HL-60/S4 (cell line): ENCODE measurements around the gene TRDMT1.

Experiments
- in situ Hi-C: fragments of 300-500 bp; cut with MboI; formaldehyde crosslinking; loops from 2 replicates; pipeline ENCODE4 v1.14.3; 2022; ENCODE audit warnings: low sequenced_read_pairs

Gene TRDMT1

GRCh38 chr10:17179002-17179401 is 22.5 kb downstream of the TRDMT1 start:
- in situ Hi-C loops, result no loop called here

GRCh38 chr10:17178006-17178405 is 23.5 kb downstream of the TRDMT1 start:
- in situ Hi-C loops, result no loop called here

- in situ Hi-C loops, result no loop called here
Observed at GRCh38 chr10:17177014-17177413, 24.5 kb downstream of the TRDMT1 start.

- in situ Hi-C loops, result no loop called here
Observed at GRCh38 chr10:17176091-17176490, 25.4 kb downstream of the TRDMT1 start.

DNA sequence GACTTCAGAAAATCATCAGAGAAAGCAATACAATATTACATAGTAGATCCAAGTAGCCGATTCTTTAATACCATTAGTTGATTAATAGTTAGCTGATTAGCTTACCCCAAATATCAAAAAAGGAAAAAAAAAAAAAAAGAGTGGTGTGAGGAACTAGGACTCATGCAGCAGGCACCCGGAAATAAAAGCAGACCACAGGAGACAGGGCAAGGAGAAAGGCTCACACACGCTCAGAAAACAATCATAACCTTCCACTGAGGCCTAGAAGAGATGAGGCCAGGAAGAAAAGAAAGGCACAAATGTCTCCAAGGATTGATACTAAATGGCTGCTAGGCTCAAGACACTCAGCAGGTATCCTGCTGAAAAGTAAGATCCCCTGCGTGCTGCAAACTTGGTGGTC is 25.9 kb downstream of the TRDMT1 start:
- in situ Hi-C loops, result no loop called here

GRCh38 chr10:17174626-17175025 is 26.8 kb downstream of the TRDMT1 start:
- in situ Hi-C loops, result no loop called here

- in situ Hi-C loops, result no loop called here
Observed at GRCh38 chr10:17171141-17171641, 30.3 kb downstream of the TRDMT1 start.

- in situ Hi-C loops, result no loop called here
Observed at GRCh38 chr10:17169803-17170202, 31.7 kb downstream of the TRDMT1 start.

DNA sequence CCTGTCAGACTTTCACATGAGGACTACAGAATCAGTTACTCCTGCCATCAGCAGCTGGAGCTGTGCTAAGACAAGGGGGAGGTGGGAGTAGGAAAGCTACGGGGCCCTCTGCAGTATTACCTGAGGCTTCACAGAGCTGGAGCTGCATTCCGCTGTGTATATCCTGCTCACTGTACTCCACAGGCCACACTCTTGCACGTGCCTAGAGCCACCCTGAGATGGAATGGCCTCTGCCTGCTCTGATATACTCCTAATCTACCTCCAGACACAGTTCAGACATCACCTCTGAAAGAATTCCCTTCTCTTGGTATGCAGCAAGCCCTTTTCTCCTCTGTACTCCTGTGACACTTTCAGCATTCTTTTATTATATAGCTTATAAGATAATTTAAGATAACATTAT is 34.8 kb downstream of the TRDMT1 start:
- in situ Hi-C loops, result no loop called here

- in situ Hi-C loops, result no loop called here
Observed at GRCh38 chr10:17162828-17163227, 38.6 kb downstream of the TRDMT1 start.

DNA sequence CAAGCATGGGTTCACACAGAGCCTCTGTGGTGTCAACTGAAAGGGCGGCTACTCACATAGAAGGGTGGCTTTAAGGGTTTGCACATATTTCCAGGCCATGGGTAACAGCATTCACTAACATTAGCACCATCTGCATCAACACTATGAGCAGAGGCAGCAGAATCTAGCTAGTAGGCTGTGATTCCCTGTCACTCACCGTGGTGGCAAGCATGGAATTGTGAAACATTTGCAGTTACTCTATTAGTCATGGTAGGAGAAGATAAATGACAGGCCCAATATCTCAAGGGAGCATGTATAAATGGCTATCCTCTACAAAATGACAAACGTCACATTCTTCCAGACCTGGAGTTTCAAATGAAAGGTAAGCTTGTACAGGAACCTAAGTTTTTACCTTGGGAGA is 39.7 kb downstream of the TRDMT1 start:
- in situ Hi-C loops, result no loop called here

DNA sequence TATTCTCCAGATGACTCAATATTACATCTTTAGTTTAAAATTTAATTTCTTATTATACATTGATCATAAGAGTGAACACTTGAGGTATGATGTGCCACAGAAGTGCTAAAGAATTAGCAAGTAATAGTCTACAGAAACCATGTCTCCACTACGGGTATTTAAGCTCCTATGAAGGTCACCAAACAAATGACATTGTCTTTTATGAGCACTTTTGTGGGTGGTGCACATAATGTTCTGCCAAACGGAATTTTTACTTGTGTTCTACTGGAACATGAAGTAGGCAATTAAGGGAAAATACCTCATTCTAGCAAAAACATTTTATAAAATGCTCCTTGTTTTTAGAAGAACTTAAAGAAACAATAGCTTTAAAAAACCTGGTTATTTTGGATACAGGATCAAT is 44.4 kb downstream of the TRDMT1 start:
- in situ Hi-C loops, result no loop called here

GRCh38 chr10:17155826-17156225 is 45.6 kb downstream of the TRDMT1 start:
- in situ Hi-C loops, result no loop called here

GRCh38 chr10:17154116-17154515 is 47.4 kb downstream of the TRDMT1 start:
- in situ Hi-C loops, result no loop called here

DNA sequence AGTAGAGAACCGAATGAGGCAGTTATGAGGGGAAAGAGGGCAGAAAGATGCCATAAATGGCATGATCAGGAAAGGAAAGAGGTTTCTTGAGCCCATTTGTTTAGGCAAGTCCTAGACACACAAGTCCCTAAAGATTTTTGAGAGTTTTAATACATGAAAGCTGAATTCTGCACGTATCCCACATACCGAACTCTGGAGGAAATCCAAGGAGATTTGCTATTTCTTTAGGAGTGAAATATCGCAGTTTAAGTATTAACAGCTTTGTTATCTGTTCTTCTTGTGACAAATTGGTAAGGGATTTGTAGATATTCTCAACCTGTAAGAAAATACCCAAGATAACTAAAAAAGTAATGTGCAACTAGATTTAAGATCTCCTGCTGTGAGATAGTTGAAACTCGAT is 48.2 kb downstream of the TRDMT1 start:
- in situ Hi-C loops, result no loop called here

DNA sequence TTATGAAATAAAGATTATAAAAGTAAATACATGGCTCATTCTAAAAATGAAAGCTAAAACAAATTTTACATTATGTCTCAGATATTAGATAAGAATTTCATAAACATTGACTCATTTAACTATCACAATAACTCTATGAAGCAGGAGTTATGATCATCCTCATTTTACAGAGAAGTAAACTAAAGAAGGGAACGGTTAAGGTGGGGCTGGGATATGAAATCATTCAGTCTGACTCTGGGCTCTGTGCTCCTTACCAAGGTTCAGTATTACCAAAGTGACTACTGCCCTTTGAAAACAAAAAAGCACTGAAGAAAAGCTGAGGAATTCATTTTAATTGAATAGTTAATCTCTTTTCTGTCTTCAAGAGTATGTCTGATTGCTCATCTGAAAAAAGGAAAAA is 49.8 kb downstream of the TRDMT1 start:
- in situ Hi-C loops, result no loop called here

DNA sequence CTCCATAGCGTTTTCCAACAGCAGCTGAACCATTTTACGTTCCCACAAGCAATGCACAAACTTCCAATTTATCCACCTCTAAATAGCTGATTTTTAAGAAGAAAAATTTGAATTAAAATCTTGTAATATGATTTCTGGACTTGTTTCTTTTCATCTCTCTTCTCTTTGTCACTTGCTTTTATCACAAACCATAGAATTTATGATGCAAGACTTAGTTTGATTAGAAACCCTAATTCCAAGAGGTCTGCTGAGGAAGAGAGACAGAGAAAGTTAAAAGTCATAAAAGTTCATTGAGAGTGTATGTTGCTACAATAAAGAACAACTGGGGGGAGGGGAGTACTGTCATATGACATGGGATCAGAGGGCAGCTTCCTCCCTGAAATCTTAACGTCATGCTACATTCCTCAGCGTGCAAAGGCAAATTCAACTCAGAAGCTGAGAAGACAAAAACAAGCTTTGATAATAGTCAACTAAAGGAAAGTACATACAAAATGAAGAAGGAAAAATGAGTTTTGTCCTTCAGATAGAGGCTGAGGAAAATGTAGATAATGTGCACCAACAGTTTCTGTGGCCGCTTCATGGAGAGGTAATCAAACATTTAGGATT is 53.5 kb downstream of the TRDMT1 start:
- in situ Hi-C loops, result no loop called here

- in situ Hi-C loops, result no loop called here
Observed at GRCh38 chr10:17146892-17147291, 54.6 kb downstream of the TRDMT1 start.

GRCh38 chr10:17145239-17145638 is 56.2 kb downstream of the TRDMT1 start:
- in situ Hi-C loops, result no loop called here

GRCh38 chr10:17144757-17145156 is 56.7 kb downstream of the TRDMT1 start:
- in situ Hi-C loops, result no loop called here

GRCh38 chr10:17144032-17144431 is 57.4 kb downstream of the TRDMT1 start:
- in situ Hi-C loops, result no loop called here

- in situ Hi-C loops, result no loop called here
Observed at GRCh38 chr10:17143055-17143690, 58.3 kb downstream of the TRDMT1 start.
